Suprapubic skin (tissue), 3 donors: ENCODE measurements around the gene EEA1.

ENCODE experiments used
- POLR2AphosphoS5 ChIP-seq, 3 donors: sonication (generic); formaldehyde crosslinking; IDR thresholded peaks; one replicate each; pipeline ENCODE4 v1.6.1; 2017; ENCODE audit warnings: antibody characterized with exemption in 3 of 3
- TF ChIP-seq, protein P1 (sequence below), 2 donors: fragments of 200-600 bp in 1 of 2; fragments of 450-650 bp in 1 of 2; sonication (generic) in 1 of 2; IDR thresholded peaks; one replicate each; pipeline ENCODE4 v1.5.1; 2016 to 2019; ENCODE audit warnings: antibody characterized with exemption in 2 of 2, mild to moderate bottlenecking in 1 of 2, moderate library complexity in 1 of 2

DNA sequence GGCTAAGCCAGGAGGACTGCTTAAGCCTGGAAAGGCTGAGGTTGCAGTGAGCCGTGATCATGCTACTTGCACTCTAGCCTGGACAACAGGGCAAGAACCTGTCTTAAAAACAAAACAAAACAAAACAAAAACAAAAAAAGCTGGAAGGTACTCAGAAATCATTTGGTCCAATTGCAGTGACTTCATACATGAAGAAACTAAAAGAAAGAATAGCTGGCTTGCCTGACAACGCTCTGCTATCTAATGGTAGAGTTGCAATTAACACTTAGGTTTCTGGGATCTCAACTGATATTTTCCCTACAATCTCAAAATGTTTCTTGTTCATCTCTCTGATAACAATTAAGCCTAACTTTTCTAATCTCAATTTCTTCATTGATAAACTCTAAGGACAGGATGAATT lies 13.7 kb downstream of the EEA1 start:
- TF ChIP-seq, protein P1, sequence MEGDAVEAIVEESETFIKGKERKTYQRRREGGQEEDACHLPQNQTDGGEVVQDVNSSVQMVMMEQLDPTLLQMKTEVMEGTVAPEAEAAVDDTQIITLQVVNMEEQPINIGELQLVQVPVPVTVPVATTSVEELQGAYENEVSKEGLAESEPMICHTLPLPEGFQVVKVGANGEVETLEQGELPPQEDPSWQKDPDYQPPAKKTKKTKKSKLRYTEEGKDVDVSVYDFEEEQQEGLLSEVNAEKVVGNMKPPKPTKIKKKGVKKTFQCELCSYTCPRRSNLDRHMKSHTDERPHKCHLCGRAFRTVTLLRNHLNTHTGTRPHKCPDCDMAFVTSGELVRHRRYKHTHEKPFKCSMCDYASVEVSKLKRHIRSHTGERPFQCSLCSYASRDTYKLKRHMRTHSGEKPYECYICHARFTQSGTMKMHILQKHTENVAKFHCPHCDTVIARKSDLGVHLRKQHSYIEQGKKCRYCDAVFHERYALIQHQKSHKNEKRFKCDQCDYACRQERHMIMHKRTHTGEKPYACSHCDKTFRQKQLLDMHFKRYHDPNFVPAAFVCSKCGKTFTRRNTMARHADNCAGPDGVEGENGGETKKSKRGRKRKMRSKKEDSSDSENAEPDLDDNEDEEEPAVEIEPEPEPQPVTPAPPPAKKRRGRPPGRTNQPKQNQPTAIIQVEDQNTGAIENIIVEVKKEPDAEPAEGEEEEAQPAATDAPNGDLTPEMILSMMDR (IDR thresholded peaks at IDR 0.05) = no peak
- TF ChIP-seq POLR2AphosphoS5 (IDR thresholded peaks at IDR 0.05) = no peak
